ENCODE measurements around the gene MDFIC.

The MDFIC gene

DNA sequence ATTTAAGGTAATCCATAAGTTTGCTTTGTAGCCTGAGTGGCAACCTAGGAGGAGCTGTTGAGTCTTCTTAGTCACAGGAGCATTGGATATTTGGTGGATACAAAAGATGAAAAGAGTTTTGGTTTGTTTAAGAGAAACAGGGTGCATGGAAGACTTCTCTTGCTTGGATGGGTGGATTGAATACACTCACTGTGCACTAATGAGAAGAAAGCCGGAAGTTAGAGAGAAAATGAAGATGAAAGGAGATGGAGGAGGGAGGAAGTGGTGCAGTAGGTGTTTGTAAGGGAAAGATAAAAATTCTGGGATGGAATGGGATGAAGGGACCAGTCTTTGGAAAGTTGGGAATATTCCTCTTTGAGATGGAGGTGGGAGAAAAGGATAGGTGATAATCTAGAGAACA, 7.7 kb downstream of the MDFIC start:
- DNase-seq: no peak

DNA sequence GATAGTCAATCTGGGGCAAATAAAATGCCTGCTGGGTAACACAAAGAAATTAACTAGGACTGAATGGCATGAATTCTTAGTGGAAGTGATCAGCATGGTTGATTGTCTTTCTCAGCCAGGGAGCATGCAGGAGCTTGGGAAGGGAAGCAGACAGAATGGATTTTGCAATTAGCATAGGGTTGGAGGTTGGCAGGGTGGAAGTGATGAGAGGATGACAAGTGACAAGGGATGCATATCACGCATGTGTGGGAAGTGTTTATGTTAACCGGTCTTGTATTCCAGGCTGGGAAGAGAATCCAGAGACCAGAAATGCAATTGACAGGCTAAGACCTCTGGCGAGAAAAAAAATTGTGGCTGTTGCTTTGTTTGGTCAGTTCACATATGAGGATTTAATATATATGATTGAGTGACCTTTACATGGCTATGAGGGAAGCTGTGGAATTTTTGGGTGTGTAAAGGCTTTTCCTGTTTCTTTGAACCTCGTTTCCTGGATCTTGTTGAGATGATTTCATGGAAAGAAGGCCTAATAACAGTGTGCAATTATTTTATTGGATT, 8.3 kb downstream of the MDFIC start:
- no peak for DNase-seq

DNA sequence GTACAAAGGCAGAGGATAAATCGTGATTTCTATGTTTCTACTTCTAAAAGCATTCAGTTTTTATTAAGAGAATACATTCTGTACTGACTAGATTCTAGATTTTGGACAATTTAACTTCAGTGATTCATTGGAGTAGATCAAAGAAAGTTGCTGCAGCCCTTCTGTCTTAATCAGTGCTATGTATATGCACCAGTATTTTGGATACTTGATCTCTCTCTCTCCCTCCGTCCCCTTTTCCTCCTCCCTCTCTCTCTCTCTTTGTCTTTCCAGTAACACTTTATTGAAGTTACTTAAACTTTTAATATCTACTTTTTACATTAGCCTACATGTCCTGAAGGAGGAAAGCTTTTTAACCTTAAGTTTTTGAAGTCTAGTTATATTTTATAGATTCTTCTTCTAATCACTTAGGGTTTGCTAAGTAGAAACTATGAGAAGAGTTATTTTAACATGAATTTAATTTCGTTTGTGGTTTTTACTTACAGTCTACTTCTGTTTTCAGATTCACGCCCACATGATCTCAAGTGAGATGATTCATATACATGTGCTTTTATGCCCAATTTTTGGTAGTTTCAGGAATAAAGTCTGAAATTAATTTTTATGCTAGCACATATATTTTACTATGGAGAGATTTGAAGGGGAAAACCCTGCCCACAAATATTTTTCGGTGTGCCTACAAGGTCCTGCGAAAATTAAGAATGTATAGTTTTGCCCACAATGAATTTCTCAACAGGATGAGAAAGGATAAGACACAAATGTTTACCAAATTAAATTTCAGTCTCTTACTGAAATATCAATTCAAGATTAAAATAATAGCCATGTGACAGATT, 9.1 kb downstream of the MDFIC start:
- no peak for DNase-seq

DNA sequence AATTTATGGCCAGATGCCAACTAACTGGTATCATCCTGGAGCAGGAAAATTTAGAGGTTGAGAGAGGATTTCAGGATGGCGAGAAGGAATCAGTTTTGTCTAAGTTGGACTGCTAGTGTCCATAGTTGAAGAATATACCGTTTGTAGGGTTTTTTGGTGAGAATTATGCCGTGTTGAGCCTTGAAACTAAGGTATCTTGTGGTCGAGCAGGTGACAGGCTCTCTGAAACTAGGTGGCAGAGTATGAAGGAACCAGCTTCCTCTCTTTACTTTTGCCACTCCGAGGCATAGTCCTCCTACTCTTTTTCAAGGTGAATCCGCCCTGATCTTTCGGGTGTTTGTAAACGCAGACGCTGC, 9.7 kb downstream of the MDFIC start:
- no peak for DNase-seq

DNA sequence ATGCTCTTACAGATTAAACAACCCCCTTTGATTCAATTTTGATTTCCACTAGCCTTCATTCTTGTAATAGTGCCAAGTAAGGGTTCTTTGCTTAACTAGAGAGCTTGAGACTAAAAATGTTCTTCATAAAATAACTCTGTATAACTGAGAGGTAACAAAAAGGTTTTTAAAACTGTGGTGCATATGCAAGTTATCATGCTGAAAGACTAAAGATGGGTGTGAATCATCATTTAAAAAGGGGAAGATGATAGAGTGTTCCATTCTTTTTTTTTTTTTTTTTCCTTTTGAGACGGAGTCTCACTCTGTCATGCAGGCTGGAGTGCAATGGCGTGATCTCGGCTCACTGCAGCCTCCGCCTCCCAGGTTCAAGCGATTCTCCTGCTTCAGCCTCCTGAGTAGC, 11.1 kb downstream of the MDFIC start:
- no peak for DNase-seq

DNA sequence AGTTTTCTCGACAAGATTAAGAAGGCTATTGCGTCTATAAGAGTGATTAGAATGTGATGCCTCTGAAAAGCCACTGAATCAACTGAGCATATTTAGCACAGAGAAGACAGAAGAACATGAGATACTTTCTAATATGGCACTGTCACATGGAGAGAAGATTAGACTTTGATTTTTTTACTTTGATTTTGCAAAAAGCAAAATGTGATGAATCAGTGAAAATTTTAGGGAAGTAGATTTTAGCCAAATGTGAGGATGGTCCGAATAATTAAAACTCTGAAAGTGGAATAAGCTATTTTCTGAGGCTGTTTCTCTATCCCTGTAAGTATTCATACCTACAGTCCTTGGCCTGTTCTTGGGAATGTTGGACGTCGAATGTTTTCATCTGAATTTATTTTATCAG, 11.8 kb downstream of the MDFIC start:
- DNase-seq: no peak

DNA sequence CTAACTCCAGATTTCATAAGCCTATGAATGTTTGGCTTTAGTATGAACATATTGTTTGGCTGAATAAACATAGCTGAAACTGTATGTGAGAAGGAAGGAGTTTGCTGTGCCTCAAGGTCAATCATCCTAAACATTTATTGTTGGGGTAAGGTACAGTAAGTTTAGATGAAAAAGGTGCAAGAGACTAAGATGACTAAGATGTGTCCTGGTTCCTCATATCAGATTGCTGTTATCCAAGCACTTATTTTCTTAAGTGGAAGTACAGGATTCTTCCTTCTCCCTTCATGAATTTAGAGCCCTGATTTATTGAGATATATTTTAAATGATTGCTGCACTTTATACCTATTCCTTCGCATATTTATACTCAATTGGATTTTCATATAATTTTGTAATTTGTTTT, 12.2 kb downstream of the MDFIC start:
- no peak for DNase-seq

DNA sequence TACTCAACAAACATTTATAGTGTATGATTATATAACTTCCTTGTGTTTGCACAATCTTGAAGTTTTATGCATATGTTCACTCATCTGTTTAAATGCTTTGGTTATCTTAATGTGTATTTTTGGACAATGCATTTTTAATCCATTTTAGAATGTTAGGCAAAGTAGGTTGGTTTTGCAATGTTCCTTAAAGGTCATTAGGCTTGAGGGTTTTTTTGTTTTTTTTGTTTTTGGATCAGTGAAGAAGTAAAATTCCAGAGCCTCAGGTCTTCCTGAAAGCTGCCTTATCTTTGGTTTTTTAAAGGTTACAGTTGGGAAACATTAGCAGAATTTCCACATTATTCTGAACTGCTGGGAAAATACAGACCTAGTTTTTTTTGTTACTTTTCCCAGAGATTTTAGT, 12.8 kb downstream of the MDFIC start:
- no peak for DNase-seq

DNA sequence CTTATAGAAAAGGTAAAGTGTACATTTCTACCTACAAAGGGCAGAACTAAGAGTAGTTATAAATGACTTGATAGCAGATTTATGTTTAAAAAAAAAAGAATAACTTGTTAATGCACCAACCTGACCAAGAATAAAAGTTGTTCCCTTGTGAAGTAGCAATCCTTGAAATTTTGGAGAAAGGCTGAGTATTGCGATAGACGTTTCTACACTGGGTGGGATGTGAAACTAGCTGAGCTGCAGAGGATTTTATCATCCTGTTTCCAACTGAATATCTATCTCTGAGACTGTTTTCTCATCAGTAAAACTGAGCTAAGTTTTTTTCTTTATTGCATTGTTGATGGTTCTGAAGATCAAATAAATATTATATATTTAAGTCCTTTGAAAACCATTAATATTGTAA, 14.6 kb downstream of the MDFIC start:
- no peak for DNase-seq

DNA sequence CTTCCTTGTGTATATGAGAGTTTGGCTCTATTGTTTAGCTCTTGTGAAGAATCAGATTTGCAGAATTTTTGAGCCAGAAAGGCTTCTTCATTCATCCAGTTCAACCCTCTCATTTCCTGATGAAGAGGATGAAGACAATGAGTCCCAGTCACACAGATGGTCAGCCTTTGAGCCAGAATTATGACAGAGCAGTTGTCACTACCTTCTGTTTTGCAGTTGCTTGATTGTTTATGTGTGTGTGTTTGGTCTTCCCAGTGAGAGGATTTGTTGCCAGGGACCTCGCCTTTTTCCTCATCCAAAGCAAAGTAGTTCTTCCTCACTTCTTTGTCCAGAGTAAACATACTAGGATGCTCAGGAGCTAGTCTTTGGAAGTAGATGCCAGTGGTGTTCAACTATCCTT, 15.6 kb downstream of the MDFIC start:
- DNase-seq: no peak

DNA sequence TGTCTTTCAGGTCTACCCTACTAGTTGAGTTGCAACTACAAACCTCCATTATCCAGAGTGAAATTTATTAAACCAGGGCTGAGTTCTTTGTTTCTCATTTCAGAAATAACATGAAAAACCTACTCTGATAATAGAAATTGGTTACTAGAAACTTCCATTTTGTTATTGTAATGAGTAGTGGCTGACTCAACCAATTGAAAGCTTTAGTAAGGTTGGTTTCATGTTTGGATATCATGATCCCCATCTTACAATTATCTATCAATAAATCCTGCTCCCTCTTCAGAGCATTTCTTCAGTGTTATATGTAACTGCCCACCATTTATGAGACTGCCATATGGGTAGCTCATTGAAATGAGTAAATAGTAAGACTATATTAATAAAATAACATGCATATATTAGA, 16.9 kb downstream of the MDFIC start:
- DNase-seq: no peak

DNA sequence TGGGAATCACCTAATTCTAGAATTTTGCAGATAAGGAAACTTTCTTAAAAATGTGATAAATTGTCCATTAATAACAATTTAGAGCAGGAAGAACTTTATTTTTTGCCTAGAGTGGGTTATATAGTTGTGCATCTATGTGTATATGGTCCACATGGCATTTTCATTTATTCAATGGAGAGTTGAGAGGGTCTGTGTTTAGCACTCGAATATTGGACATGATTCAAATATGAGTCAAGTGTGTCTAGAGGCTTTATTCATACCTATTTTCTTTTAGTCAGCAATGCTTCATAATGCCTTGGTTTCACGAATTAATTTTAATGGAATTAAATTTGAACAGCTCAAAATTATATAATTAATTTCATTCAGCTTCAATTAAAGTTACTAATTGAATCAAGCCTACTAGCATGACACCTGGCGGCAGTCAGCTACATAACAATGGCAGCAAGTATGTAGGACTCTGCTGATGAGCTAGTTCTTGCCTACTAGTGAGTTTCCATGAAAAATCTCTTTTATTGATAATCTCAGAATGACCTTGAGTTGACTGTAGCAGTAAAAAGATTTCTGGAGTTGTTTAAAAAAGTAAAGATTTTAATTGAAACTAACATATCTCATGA, 17.7 kb downstream of the MDFIC start:
- no peak for DNase-seq

DNA sequence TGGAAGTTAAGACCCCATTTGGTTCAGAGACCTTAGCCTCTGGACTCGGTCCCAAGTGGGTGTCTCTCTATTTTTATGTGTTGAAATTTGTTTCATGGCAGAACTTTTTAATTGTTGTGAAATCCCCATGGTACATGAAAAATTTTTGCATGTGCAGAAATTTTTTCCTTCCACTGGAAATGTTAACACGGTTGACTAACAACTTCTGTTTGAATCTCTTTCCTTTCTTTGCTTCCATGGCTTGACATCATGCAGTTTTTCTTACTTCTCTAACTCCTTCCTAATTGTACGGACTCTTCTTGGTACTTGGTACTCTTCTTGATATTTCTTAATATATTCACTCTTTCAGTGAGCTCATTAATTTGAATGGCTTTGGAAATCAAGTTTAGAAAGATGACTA, 18.3 kb downstream of the MDFIC start:
- DNase-seq: no peak

DNA sequence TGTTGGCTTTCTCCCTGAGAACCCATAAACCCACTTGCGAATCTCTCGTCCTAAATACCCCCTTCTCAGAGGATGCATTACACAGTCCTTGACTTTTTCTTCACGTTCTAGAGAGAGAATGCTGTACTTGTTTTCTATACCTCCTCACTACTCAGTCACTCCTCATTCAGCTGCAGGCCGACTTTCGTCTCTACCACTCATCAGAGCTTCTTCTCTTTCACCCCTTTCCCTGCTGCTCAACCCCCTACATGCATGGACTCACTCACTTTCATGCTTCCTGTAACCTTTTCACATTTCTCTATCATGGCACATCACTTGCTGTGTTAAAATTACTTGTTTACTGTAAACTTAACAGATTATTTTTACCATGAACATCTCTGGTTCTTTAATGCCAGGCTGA, 19.8 kb downstream of the MDFIC start:
- no peak for DNase-seq

DNA sequence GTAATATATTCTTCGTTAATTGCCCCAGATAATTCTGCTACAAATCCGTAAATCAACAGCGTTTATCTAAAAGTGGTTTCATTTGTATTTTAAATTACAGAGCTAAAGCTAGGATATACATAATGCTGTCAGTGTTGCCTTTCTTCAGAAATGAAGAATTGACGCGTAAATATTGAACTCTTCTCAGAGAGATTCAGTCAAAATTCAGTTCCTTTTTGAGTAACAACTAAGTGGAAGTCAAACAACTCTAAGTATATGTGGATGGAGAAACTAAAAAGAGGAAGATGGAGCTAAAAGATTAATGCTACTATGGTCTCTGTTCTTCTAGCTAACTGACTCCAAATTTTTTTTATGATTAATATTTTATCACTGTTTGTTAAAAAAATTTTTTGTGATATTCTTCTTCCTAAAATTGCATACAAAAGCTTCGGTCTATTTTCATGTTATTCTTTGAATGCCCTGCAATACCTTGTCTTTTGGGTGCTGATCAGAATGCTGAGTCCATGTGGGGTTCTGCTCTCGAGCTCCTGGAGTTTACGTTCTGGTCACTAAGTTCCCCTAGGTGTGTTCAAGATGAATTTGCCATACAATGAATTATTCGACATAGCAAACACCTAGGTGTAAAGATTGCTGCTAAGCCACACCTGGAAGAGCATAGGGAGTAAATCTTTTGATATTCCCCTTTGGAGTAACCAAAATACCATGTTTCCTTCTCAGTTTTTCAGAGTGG, 20.7 kb downstream of the MDFIC start:
- DNase-seq: no peak

DNA sequence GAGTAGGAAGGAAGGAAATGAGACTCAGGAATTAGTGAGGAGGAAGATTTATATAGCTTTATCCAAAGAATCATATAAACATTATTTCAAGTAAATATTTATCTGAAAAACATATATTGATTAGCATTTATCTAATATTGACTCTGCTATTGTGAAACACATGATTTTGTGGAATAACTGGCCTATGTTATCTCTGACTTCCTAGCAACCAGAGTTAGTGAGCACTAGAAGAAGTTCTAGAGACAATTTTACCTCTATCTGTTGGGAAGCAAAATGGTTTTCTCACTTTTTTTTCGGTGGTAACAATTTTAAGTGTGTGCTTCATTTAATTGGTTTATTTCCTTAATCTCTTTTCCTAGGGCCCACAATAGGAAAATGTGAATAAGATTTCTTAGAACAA, 21.6 kb downstream of the MDFIC start:
- no peak for DNase-seq

DNA sequence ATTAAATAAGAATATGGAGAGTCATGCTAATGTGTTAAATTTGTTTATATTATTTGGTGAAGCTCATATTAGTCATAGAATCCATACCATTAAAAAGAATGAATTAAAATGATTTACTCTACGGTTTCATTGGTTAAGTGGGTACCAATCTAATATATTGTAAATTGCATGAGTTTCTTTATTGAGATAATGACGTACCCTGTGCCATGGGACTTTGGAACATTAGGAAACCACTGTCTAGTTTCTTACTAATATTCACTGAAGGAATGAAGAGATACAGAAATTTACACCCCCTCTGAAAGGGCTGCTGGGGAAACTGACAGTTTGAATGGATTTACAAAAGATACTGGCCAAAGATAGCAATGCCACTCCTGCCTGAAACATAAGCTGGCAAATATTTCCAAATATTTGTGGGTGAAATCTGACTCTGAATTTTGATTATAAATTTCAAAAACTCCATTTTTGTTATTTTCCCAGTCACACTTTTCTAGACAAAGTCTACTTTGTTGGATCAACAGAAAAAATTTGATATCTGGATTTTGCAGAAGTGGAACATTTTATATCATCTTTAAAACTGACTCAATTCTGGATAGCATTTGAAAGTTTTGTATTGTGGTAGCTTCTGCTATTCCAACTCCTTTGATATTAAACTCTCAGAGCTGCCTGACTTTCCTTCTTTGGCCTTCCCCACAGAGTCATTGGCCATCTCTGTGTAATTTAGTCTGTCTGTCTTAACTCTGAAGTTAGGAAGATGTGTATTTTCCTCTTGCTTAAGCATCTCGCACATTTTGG, 22.3 kb downstream of the MDFIC start:
- DNase-seq: no peak

DNA sequence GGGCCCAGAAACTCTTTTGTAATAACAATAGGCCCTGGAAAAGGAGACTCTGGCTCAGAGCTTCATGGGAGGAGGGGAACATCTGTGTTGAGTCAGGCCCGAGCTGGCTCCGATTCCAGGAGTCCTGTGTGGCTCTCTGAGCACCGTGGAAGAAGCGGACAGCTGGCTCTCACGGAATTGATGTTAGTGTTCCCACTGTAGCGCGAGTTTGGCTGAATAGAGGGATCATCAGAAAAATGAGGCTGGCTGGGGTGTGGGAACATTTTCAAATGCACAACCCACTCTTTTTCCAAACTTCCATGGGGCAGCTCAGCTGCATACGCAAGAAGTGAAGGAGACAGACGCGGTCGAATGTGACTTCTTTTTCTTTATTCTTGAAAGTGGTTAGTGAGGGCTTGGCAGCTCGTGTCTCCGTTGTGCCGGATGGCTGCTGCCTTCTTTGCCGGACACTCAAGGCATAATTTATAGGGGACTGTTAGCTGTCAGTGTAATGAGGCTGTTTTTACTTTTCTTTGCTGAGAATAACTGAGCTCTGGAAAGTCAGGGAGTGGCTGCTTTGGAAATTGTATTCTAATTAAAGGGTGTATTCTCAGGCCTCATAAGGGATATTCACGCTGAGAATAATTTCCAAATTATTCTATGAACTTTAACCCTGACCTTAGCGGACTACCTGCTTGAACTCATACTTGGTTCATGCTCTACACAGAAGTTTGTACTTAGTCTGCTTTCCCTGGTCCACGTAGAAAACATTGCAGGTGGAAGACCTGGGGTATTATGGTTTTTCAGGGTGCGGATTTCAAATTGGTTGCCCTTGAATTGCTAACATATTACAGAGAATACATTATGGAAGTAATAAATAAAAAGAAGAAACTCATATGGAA, 23.1 kb downstream of the MDFIC start:
- peak; percentile 90 for DNase-seq

DNA sequence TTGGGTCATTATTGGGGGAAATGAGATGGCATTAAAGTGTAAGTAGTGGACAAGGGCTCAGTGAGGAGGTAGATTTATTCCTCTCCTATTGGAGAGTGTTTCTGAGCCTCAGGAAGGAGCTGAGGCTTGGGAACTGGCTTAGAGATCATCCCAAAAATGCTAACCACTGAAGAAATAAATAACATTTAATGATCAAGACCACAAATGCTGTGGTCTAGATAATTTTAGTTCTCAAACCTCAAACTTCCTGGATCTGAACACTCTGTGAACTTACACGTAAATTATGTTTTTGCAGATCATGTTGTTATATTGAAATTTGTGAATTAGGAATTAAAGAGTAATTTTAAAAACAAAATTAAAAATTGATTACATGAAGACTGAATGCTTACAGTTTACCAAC, 27.3 kb downstream of the MDFIC start:
- DNase-seq: no peak

DNA sequence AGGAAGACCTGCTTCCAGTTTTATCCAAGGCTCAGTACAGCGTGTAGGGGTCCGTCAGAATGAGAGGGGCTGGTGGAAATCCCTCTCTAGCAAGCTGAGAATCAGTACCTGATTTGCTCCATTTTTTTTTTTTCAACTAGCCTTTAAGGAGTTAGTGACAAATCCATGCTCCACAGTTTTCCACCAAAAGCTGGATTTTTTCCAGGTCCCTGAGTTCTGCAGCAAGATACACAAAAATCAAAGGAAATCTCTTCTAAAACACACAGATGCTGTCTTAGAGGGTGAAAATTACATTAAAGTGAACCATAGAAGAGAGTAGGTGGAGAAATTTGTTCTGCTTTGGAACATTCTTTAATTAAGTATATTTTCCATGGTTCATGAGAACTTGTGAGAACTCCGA, 30.4 kb downstream of the MDFIC start:
- no peak for DNase-seq

DNA sequence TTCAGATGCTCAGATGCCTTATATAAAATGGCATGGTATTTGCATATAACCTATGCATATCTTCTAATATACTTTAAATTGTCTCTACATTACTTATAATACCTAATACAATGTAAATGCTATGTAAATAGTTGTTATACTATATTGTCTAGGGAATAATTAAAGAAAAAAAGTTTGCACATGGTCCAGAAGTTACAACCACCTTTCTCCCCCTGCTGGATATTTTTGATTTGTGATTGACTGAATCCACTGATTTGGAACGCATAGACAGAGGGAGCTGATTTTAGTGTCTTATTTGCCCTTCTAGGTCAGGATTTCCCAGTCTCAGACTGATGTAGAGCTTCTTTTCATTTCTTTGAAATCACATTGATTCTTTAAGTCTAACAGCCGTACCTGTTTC, 31.8 kb downstream of the MDFIC start:
- no peak for DNase-seq

DNA sequence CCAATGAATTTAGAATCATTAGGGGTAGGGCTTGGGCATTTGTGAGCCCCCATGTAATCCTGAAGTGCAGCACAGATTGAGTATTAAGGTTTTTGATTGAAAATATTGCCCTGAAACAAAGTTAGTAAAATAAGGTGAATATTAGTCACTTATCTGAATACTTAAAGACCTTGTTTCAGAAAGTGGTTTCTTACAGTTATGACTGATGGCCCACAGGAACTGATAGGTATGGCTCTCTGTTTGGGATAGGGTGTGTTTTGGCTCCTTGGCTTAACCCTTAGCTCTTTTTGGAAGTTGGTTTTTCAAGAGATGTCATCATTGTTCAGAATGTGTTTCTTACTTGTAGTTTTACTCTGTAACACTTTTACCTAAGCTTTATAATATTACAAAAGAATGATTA, 34.8 kb downstream of the MDFIC start:
- DNase-seq: no peak

Measured in right forelimb (tissue), 1 donor.